ENCODE measurements around the gene ACYP1.

The ACYP1 gene

GRCh38 chr14:75063491-75064204, at the start of gene ACYP1:
Gene ACYP1, minus strand, starts transcription at chr14:75064024. Its CDS starts 471 bp downstream, at chr14:75063553.
- Histone ChIP-seq H3K27ac (ENCODE audit: low read depth, low read length) (peak within 1 kb of the TSS; percentile 3; the same call in 1 of the 2 replicates), H3K79me2 (ENCODE audit: control insufficient read depth, insufficient read depth, low read length, unreplicated experiment) (peaks cover 38% of the 10 kb centered on the region), H3K4me3 (ENCODE audit: low read depth, low read length) (peak within 1 kb of the TSS; percentile 84), H3K4me1 (ENCODE audit: control insufficient read depth, insufficient read depth, low read length, unreplicated experiment) (peaks cover 26% of the 10 kb centered on the region), H2AFZ (ENCODE audit: low read length, unreplicated experiment) (peak within 1 kb of the TSS; percentile 51), H3K36me3 (ENCODE audit: insufficient read depth, low read length) (peaks cover 15% of the 10 kb centered on the region), H3K27me3 (ENCODE audit: insufficient read depth, low read length) (no peaks in the 10 kb centered on the region)

DNA sequence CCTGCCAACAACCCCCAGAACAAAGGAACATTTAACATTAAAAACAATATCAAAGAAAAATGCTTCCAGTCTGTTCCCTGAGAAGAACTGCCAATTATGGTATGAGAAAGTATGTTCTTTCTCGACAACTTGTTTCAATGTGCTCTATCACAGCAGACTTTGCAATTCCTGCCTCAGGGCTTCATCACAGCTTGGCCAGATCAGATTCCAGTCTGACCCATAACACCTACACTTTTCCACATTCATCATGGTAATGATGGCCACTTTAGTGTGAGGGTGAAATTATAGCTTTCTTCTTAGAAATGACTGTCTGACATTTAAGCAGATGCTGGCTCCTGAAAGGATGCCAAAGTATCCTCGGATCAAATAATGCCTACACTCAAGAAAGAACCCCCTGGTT, 46.1 kb upstream of the ACYP1 start:
- Histone ChIP-seq H2AFZ (ENCODE audit: low read length, unreplicated experiment) (no peak overlapping the region), H3K27me3 (ENCODE audit: insufficient read depth, low read length) (no peaks in the 10 kb centered on the region), H3K36me3 (ENCODE audit: insufficient read depth, low read length) (peaks cover 53% of the 10 kb centered on the region), H3K4me3 (ENCODE audit: low read depth, low read length) (no peak overlapping the region), H3K27ac (ENCODE audit: low read depth, low read length) (no peak overlapping the region), H3K4me1 (ENCODE audit: control insufficient read depth, insufficient read depth, low read length, unreplicated experiment) (no peaks in the 10 kb centered on the region), H3K79me2 (ENCODE audit: control insufficient read depth, insufficient read depth, low read length, unreplicated experiment) (no peaks in the 10 kb centered on the region)

GRCh38 chr14:75107186-75107585, 43.4 kb upstream of the ACYP1 start:
- Histone ChIP-seq H3K4me3 (ENCODE audit: low read depth, low read length) (no peak overlapping the region), H3K27ac (ENCODE audit: low read depth, low read length) (no peak overlapping the region), H3K27me3 (ENCODE audit: insufficient read depth, low read length) (no peaks in the 10 kb centered on the region), H3K4me1 (ENCODE audit: control insufficient read depth, insufficient read depth, low read length, unreplicated experiment) (no peaks in the 10 kb centered on the region), H2AFZ (ENCODE audit: low read length, unreplicated experiment) (no peak overlapping the region), H3K79me2 (ENCODE audit: control insufficient read depth, insufficient read depth, low read length, unreplicated experiment) (no peaks in the 10 kb centered on the region), H3K36me3 (ENCODE audit: insufficient read depth, low read length) (peaks cover 41% of the 10 kb centered on the region; the same call in 1 of the 2 replicates)

GRCh38 chr14:75101491-75101890, 37.7 kb upstream of the ACYP1 start:
- H3K4me3 ChIP-seq (ENCODE audit: low read depth, low read length), result no peak overlapping the region
- no peak overlapping the region for H3K27ac ChIP-seq (ENCODE audit: low read depth, low read length)

GRCh38 chr14:75098682-75099081, 34.9 kb upstream of the ACYP1 start:
- peaks cover 40% of the 10 kb centered on the region for H3K36me3 ChIP-seq (ENCODE audit: insufficient read depth, low read length)

More at GRCh38 chr14:75101491-75101890, 37.7 kb upstream of the ACYP1 start:
- H3K4me1 ChIP-seq (ENCODE audit: control insufficient read depth, insufficient read depth, low read length, unreplicated experiment), result no peaks in the 10 kb centered on the region
- no peak overlapping the region for H2AFZ ChIP-seq (ENCODE audit: low read length, unreplicated experiment)
- no peaks in the 10 kb centered on the region for H3K79me2 ChIP-seq (ENCODE audit: control insufficient read depth, insufficient read depth, low read length, unreplicated experiment)
- H3K27me3 ChIP-seq (ENCODE audit: insufficient read depth, low read length), result no peaks in the 10 kb centered on the region
- peaks cover 28% of the 10 kb centered on the region for H3K36me3 ChIP-seq (ENCODE audit: insufficient read depth, low read length)

GRCh38 chr14:75098212-75098611, 34.4 kb upstream of the ACYP1 start:
- Histone ChIP-seq H3K36me3 (ENCODE audit: insufficient read depth, low read length) (peaks cover 37% of the 10 kb centered on the region), H3K4me1 (ENCODE audit: control insufficient read depth, insufficient read depth, low read length, unreplicated experiment) (peaks cover 4% of the 10 kb centered on the region), H2AFZ (ENCODE audit: low read length, unreplicated experiment) (no peak overlapping the region), H3K27me3 (ENCODE audit: insufficient read depth, low read length) (no peaks in the 10 kb centered on the region), H3K4me3 (ENCODE audit: low read depth, low read length) (no peak overlapping the region), H3K79me2 (ENCODE audit: control insufficient read depth, insufficient read depth, low read length, unreplicated experiment) (no peaks in the 10 kb centered on the region), H3K27ac (ENCODE audit: low read depth, low read length) (no peak overlapping the region)

More at GRCh38 chr14:75098682-75099081, 34.9 kb upstream of the ACYP1 start:
- Histone ChIP-seq H3K4me3 (ENCODE audit: low read depth, low read length) (no peak overlapping the region), H2AFZ (ENCODE audit: low read length, unreplicated experiment) (no peak overlapping the region), H3K79me2 (ENCODE audit: control insufficient read depth, insufficient read depth, low read length, unreplicated experiment) (no peaks in the 10 kb centered on the region), H3K4me1 (ENCODE audit: control insufficient read depth, insufficient read depth, low read length, unreplicated experiment) (peaks cover 4% of the 10 kb centered on the region), H3K27ac (ENCODE audit: low read depth, low read length) (no peak overlapping the region), H3K27me3 (ENCODE audit: insufficient read depth, low read length) (no peaks in the 10 kb centered on the region)

DNA sequence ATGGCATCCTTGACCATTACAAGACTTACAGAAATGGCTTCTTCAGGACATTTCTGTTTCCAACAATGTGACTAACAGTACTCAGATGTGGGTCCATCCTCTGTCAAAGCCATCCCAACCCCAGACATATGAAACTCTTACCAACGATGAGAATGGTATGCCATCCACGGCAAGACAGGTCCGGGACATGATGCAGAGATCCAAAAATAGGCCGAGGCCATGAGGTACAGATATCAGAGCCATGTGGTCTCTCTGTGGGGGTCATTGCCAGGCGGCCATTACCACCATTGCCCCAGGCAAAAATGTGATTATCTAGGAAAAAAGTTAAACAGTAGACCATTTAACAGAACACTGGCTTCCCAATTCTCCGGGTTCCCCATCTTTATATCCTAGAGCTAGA, 33.1 kb upstream of the ACYP1 start:
- H3K79me2 ChIP-seq (ENCODE audit: control insufficient read depth, insufficient read depth, low read length, unreplicated experiment), result no peaks in the 10 kb centered on the region
- H2AFZ ChIP-seq (ENCODE audit: low read length, unreplicated experiment), result no peak overlapping the region
- no peaks in the 10 kb centered on the region for H3K27me3 ChIP-seq (ENCODE audit: insufficient read depth, low read length)
- H3K36me3 ChIP-seq (ENCODE audit: insufficient read depth, low read length), result peaks cover 37% of the 10 kb centered on the region
- no peak overlapping the region for H3K4me3 ChIP-seq (ENCODE audit: low read depth, low read length)
- H3K27ac ChIP-seq (ENCODE audit: low read depth, low read length), result no peak overlapping the region
- H3K4me1 ChIP-seq (ENCODE audit: control insufficient read depth, insufficient read depth, low read length, unreplicated experiment), result peaks cover 4% of the 10 kb centered on the region

DNA sequence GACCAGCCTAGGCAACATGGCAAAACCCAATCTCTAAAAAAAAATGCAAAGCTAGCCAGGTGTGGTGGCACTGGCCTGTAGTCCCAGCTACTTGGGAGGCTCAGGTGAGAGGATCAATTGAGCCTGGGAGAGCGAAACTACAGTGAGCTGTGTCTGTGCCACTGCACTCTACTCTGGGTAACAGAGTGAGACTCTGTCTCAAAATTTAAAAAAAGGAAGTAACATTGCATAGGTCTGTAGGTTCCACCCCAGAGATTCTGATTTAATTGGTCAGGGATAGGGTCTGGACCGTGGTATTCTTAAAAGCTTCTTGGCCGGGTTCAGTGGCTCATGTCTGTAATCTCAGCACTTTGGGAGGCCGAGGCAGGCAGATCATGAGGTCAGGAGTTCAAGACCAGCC, 31.9 kb upstream of the ACYP1 start:
- Histone ChIP-seq H3K36me3 (ENCODE audit: insufficient read depth, low read length) (peaks cover 38% of the 10 kb centered on the region), H2AFZ (ENCODE audit: low read length, unreplicated experiment) (no peak overlapping the region), H3K79me2 (ENCODE audit: control insufficient read depth, insufficient read depth, low read length, unreplicated experiment) (no peaks in the 10 kb centered on the region), H3K4me1 (ENCODE audit: control insufficient read depth, insufficient read depth, low read length, unreplicated experiment) (peaks cover 4% of the 10 kb centered on the region), H3K4me3 (ENCODE audit: low read depth, low read length) (no peak overlapping the region), H3K27ac (ENCODE audit: low read depth, low read length) (no peak overlapping the region), H3K27me3 (ENCODE audit: insufficient read depth, low read length) (no peaks in the 10 kb centered on the region)

- Histone ChIP-seq H3K36me3 (ENCODE audit: insufficient read depth, low read length) (peaks cover 37% of the 10 kb centered on the region), H3K4me3 (ENCODE audit: low read depth, low read length) (no peak overlapping the region), H3K79me2 (ENCODE audit: control insufficient read depth, insufficient read depth, low read length, unreplicated experiment) (no peaks in the 10 kb centered on the region), H3K27me3 (ENCODE audit: insufficient read depth, low read length) (no peaks in the 10 kb centered on the region), H2AFZ (ENCODE audit: low read length, unreplicated experiment) (no peak overlapping the region), H3K4me1 (ENCODE audit: control insufficient read depth, insufficient read depth, low read length, unreplicated experiment) (peaks cover 4% of the 10 kb centered on the region), H3K27ac (ENCODE audit: low read depth, low read length) (no peak overlapping the region)
Observed at GRCh38 chr14:75094896-75095295, 31.1 kb upstream of the ACYP1 start.

GRCh38 chr14:75092698-75093097, 28.9 kb upstream of the ACYP1 start:
- Histone ChIP-seq H2AFZ (ENCODE audit: low read length, unreplicated experiment) (no peak overlapping the region), H3K4me1 (ENCODE audit: control insufficient read depth, insufficient read depth, low read length, unreplicated experiment) (peaks cover 4% of the 10 kb centered on the region), H3K27me3 (ENCODE audit: insufficient read depth, low read length) (no peaks in the 10 kb centered on the region), H3K79me2 (ENCODE audit: control insufficient read depth, insufficient read depth, low read length, unreplicated experiment) (no peaks in the 10 kb centered on the region), H3K36me3 (ENCODE audit: insufficient read depth, low read length) (peaks cover 41% of the 10 kb centered on the region), H3K27ac (ENCODE audit: low read depth, low read length) (no peak overlapping the region), H3K4me3 (ENCODE audit: low read depth, low read length) (no peak overlapping the region)

DNA sequence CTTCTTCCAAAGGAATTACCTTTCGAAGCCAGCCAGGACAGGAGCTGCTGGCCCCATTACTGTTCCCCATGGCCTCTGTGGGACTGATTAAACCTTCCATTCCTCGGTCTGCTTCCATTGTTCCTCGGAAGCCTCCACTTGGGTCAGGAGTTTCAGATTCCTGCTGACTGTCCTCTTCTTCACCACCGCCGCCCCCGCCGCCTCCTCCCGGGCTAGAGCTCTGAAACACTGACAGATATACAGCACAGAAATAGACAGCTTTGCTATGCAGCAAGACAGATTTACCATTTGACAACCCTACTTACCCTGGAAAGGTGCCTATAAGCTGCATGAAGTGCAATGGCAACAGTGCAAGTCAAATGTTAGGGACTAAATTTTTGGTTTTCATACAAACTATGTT, 27.4 kb upstream of the ACYP1 start:
- H3K27ac ChIP-seq (ENCODE audit: low read depth, low read length), result no peak overlapping the region
- H2AFZ ChIP-seq (ENCODE audit: low read length, unreplicated experiment), result no peak overlapping the region
- peaks cover 4% of the 10 kb centered on the region for H3K4me1 ChIP-seq (ENCODE audit: control insufficient read depth, insufficient read depth, low read length, unreplicated experiment)
- H3K4me3 ChIP-seq (ENCODE audit: low read depth, low read length), result no peak overlapping the region
- peaks cover 39% of the 10 kb centered on the region for H3K36me3 ChIP-seq (ENCODE audit: insufficient read depth, low read length)
- H3K79me2 ChIP-seq (ENCODE audit: control insufficient read depth, insufficient read depth, low read length, unreplicated experiment), result no peaks in the 10 kb centered on the region
- no peaks in the 10 kb centered on the region for H3K27me3 ChIP-seq (ENCODE audit: insufficient read depth, low read length)
